Measurements from ENCODE around the gene POM121. TPM values are rescaled to one million over a fixed set of nuclear protein-coding genes. Genes with fewer than 3 reads are reported as not detected.

POM121 gene
- total and polyA plus RNA-seq, 2 of the 8 experiments (the other 6 are each of a cell fraction or from before 2014, with no cell fraction given): 11.5 to 57.0 TPM

DNA sequence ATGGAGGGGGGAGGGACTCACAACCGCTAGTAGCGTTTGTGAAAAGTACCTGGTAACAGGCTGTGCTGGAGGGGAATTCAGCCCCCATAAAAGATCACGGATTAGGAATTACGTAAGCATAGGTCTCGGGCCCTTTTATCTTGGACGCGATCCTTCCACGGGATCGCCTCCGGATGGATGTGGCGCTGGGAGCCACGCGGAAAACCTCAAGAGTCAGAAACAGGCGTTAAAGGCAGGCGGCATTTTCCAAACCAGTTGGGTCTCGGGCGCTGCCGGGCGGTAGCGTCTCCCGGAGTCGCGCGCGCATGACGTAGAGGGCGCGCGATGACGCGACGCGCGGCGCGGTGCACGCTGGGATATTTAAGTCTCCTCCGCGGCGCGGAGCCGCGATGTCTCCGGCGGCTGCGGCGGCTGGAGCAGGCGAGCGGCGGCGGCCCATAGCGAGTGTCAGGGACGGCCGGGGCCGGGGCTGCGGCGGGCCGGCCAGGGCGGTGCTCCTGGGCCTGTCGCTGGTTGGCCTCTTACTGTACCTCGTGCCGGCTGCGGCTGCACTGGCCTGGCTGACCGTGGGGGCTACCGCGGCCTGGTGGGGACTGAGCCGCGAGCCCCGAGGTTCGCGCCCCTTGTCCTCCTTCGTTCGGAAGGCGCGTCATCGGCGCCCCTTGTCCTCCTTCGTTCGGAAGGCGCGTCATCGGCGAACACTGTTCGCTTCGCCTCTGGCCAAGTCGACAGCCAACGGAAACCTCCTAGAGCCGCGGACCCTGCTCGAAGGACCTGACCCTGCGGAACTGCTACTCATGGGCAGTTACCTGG is at the start of gene POM121 (continued):
- TF ChIP-seq, protein P1, sequence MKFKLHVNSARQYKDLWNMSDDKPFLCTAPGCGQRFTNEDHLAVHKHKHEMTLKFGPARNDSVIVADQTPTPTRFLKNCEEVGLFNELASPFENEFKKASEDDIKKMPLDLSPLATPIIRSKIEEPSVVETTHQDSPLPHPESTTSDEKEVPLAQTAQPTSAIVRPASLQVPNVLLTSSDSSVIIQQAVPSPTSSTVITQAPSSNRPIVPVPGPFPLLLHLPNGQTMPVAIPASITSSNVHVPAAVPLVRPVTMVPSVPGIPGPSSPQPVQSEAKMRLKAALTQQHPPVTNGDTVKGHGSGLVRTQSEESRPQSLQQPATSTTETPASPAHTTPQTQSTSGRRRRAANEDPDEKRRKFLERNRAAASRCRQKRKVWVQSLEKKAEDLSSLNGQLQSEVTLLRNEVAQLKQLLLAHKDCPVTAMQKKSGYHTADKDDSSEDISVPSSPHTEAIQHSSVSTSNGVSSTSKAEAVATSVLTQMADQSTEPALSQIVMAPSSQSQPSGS (IDR thresholded peaks at IDR 0.05; ENCODE audit: low read length): peak; percentile 52; the same call in 1 of the 2 replicates
- TF ChIP-seq EZH2 (IDR thresholded peaks at IDR 0.05; ENCODE audit: low read depth, low read length, severe bottlenecking) (no peak), CTBP2 (IDR thresholded peaks at IDR 0.05; ENCODE audit: borderline replicate concordance, insufficient read depth, insufficient read length, low read length) (no peak), JUN (IDR thresholded peaks at IDR 0.05; ENCODE audit: low read depth, low read length) (no peak), BRCA1 (IDR thresholded peaks at IDR 0.05; ENCODE audit: low read depth, low read length) (no peak; the same call in 1 of the 2 replicates), SUZ12 (IDR thresholded peaks at IDR 0.05; ENCODE audit: low read length) (no peak), SP2 (IDR thresholded peaks at IDR 0.05; ENCODE audit: low read length) (no peak), CBX8 (IDR thresholded peaks at IDR 0.05; ENCODE audit: borderline replicate concordance, low read depth, low read length) (no peak), YY1 (IDR thresholded peaks at IDR 0.05; ENCODE audit: low read depth, low read length) (peak; percentile 60), GTF2F1 (IDR thresholded peaks at IDR 0.05; ENCODE audit: borderline replicate concordance, low read depth, low read length) (no peak), RNF2 (IDR thresholded peaks at IDR 0.05; ENCODE audit: borderline replicate concordance, low read depth, low read length, missing control alignments, poor library complexity, severe bottlenecking) (no peak), KDM5A (IDR thresholded peaks at IDR 0.05; ENCODE audit: low read length) (peak; percentile 91; the same call in 1 of the 2 replicates), PHF8 (conservative IDR thresholded peaks at IDR 0.05; ENCODE audit: low read depth, low read length) (peak; percentile 89), GABPA (IDR thresholded peaks at IDR 0.05; ENCODE audit: borderline replicate concordance, insufficient read depth, low read length) (no peak), POU5F1 (IDR thresholded peaks at IDR 0.05; ENCODE audit: low read depth, low read length) (no peak), CEBPB (IDR thresholded peaks at IDR 0.05; ENCODE audit: low read depth, low read length) (no peak)
- TF ChIP-seq, protein P2, sequence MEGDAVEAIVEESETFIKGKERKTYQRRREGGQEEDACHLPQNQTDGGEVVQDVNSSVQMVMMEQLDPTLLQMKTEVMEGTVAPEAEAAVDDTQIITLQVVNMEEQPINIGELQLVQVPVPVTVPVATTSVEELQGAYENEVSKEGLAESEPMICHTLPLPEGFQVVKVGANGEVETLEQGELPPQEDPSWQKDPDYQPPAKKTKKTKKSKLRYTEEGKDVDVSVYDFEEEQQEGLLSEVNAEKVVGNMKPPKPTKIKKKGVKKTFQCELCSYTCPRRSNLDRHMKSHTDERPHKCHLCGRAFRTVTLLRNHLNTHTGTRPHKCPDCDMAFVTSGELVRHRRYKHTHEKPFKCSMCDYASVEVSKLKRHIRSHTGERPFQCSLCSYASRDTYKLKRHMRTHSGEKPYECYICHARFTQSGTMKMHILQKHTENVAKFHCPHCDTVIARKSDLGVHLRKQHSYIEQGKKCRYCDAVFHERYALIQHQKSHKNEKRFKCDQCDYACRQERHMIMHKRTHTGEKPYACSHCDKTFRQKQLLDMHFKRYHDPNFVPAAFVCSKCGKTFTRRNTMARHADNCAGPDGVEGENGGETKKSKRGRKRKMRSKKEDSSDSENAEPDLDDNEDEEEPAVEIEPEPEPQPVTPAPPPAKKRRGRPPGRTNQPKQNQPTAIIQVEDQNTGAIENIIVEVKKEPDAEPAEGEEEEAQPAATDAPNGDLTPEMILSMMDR (IDR thresholded peaks at IDR 0.05; ENCODE audit: control extremely low read depth in 1 of 3, insufficient read depth in 1 of 3, low read depth in 1 of 3, low read length in 3 of 3): no peak
- TF ChIP-seq, protein P3, sequence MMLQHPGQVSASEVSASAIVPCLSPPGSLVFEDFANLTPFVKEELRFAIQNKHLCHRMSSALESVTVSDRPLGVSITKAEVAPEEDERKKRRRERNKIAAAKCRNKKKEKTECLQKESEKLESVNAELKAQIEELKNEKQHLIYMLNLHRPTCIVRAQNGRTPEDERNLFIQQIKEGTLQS (IDR thresholded peaks at IDR 0.05; ENCODE audit: insufficient read depth, low read depth, low read length): peak; percentile 89

Measured in H1 (cell line).